H1 (cell line): ENCODE measurements around the gene KSR2. TPM values are rescaled to one million over a fixed set of nuclear protein-coding genes. Genes with fewer than 3 reads are reported as not detected.

ENCODE experiments used
- CTCF ChIA-PET: fragments of 300-600 bp; sonication (Branson Sonifier 250); formaldehyde crosslinking; loops from one replicate; lab custom pipeline; 2021; ENCODE audit not compliant: partially characterized antibody; lab: Charles Lee
- POLR2A ChIA-PET: fragments of 300-600 bp; sonication (Branson Sonifier 250); formaldehyde crosslinking; loops from one replicate; lab custom pipeline; 2021; ENCODE audit warnings: inconsistent platforms; ENCODE audit not compliant: partially characterized antibody; lab: Charles Lee
- DNase-seq, 2 experiments: peaks; one replicate each; pipeline versions ENCODE4 v3.0.0 to v3.0.0-alpha.2; 2010 to 2022; ENCODE audit warnings: low spot score in 2 of 2, low read depth in 1 of 2, mixed read lengths in 1 of 2
- FAIRE-seq: peaks from 2 replicates; lab custom pipeline; 2011; peaks lifted over from hg19 to GRCh38; lab: Jason Lieb, UNC
- H2AFZ ChIP-seq: 2 replicates; pipeline ENCODE4 v1.8.1; 2012; ENCODE audit warnings: low read length, inconsistent platforms
- H2AK5ac ChIP-seq: 2 replicates; pipeline ENCODE4 v1.6.1; 2013; ENCODE audit warnings: low read depth, low read length
- H2BK120ac ChIP-seq: replicated peaks from 2 replicates; pipeline ENCODE3; 2013; ENCODE audit warnings: low read depth, low read length, inconsistent platforms
- H2BK12ac ChIP-seq: 2 replicates; pipeline ENCODE4 v1.6.1; 2013; ENCODE audit warnings: low read depth, low read length
- H2BK15ac ChIP-seq: 2 replicates; pipeline ENCODE4 v1.6.1; 2013; ENCODE audit warnings: low read length
- H2BK20ac ChIP-seq: 2 replicates; pipeline ENCODE4 v1.6.1; 2013; ENCODE audit warnings: low read length
- H2BK5ac ChIP-seq: 2 replicates; pipeline ENCODE4 v1.6.1; 2013; ENCODE audit warnings: low read depth, low read length
- H3K14ac ChIP-seq: 2 replicates; pipeline ENCODE4 v1.6.1; 2013; ENCODE audit warnings: inconsistent platforms; ENCODE audit not compliant: insufficient read length
- H3K18ac ChIP-seq: 2 replicates; pipeline ENCODE4 v1.6.1; 2013; ENCODE audit warnings: low read length; ENCODE audit errors: extremely low read depth
- H3K23ac ChIP-seq: 2 replicates; pipeline ENCODE4 v1.6.1; 2013; ENCODE audit warnings: inconsistent platforms; ENCODE audit not compliant: insufficient read length
- H3K23me2 ChIP-seq: 2 replicates; pipeline ENCODE4 v1.6.1; 2013; ENCODE audit warnings: low read depth, low read length
- H3K27ac ChIP-seq: 2 replicates; pipeline ENCODE4 v1.6.1; 2011; ENCODE audit warnings: low read depth, low read length, inconsistent platforms
- H3K27me3 ChIP-seq, 4 experiments: replicated peaks in 1 of 4; 1 replicate in 1 of 4; 2 replicates in 3 of 4; pipeline versions ENCODE4 v1.6.1 to v1.8.1; 2011 to 2013; ENCODE audit warnings: low read length in 3 of 4, mild to moderate bottlenecking in 3 of 4, inconsistent platforms in 2 of 4, mixed read lengths in 2 of 4, moderate library complexity in 1 of 4; ENCODE audit not compliant: control insufficient read depth in 3 of 4, insufficient read depth in 3 of 4; ENCODE audit errors: extremely low read depth in 1 of 4
- H3K36me3 ChIP-seq, 4 experiments: 2 replicates each; pipeline versions ENCODE4 v1.6.1 to v1.8.1; 2011 to 2013; ENCODE audit warnings: mild to moderate bottlenecking in 4 of 4, low read length in 3 of 4, moderate library complexity in 2 of 4, control low read depth in 1 of 4, inconsistent platforms in 1 of 4; ENCODE audit not compliant: insufficient read depth in 4 of 4, control insufficient read depth in 2 of 4
- H3K4ac ChIP-seq: replicated peaks from 2 replicates; pipeline ENCODE3; 2013; ENCODE audit warnings: low read length, low read depth, mixed read lengths, inconsistent platforms; ENCODE audit not compliant: insufficient read length
- H3K4me1 ChIP-seq, 4 experiments: replicated peaks in 1 of 4; 1 replicate in 1 of 4; 2 replicates in 3 of 4; pipeline versions ENCODE4 v1.6.1 to v1.8.1; 2011 to 2013; ENCODE audit warnings: low read length in 3 of 4, inconsistent platforms in 2 of 4, mixed read lengths in 1 of 4; ENCODE audit not compliant: insufficient read depth in 4 of 4, control insufficient read depth in 3 of 4
- H3K4me2 ChIP-seq, 2 experiments: 2 replicates each; pipeline versions ENCODE4 v1.6.1 to v1.8.1; 2011 to 2013; ENCODE audit warnings: low read depth in 2 of 2, low read length in 2 of 2, control low read depth in 1 of 2, inconsistent platforms in 1 of 2, mild to moderate bottlenecking in 1 of 2; ENCODE audit not compliant: insufficient read depth in 1 of 2
- H3K4me3 ChIP-seq, 4 experiments: fragments of 200-600, 300-600 bp in 1 of 4; sonication (generic), shearing (Covaris generic), sonication (Bioruptor Twin) in 1 of 4; 2 replicates each; pipeline versions ENCODE4 v1.5.1 to v1.8.1; 2011 to 2016; ENCODE audit warnings: low read length in 4 of 4, low read depth in 3 of 4, control low read depth in 2 of 4, inconsistent platforms in 2 of 4, mild to moderate bottlenecking in 2 of 4, mixed read lengths in 1 of 4, moderate library complexity in 1 of 4; ENCODE audit not compliant: insufficient read depth in 2 of 4; ENCODE audit errors: extremely low read depth in 1 of 4
- H3K56ac ChIP-seq: replicated peaks from 2 replicates; pipeline ENCODE3; 2013; ENCODE audit warnings: low read depth, mild to moderate bottlenecking, mixed read lengths, low read length, inconsistent platforms; ENCODE audit not compliant: insufficient read length
- H3K79me1 ChIP-seq: 2 replicates; pipeline ENCODE4 v1.6.1; 2013; ENCODE audit warnings: low read depth, low read length, control low read depth
- H3K79me2 ChIP-seq, 2 experiments: 2 replicates each; pipeline versions ENCODE4 v1.6.1 to v1.8.1; 2012 to 2013; ENCODE audit warnings: low read length in 2 of 2, mild to moderate bottlenecking in 2 of 2, inconsistent platforms in 1 of 2; ENCODE audit not compliant: insufficient read depth in 2 of 2, control insufficient read depth in 1 of 2
- H3K9ac ChIP-seq, 4 experiments: replicated peaks in 1 of 4; 1 replicate in 1 of 4; 2 replicates in 3 of 4; pipeline versions ENCODE4 v1.6.1 to v1.8.1; 2011 to 2013; ENCODE audit warnings: low read depth in 3 of 4, low read length in 3 of 4, control low read depth in 2 of 4, mild to moderate bottlenecking in 2 of 4, moderate library complexity in 2 of 4, inconsistent platforms in 1 of 4; ENCODE audit errors: extremely low read depth in 1 of 4
- H3K9me3 ChIP-seq, 2 experiments: 2 replicates each; pipeline versions ENCODE4 v1.6.1 to v1.8.1; 2012 to 2013; ENCODE audit warnings: mild to moderate bottlenecking in 2 of 2, moderate library complexity in 2 of 2, control low read depth in 1 of 2, inconsistent platforms in 1 of 2, low read depth in 1 of 2, low read length in 1 of 2, mixed read lengths in 1 of 2; ENCODE audit not compliant: insufficient read depth in 2 of 2
- H4K20me1 ChIP-seq, 2 experiments: replicated peaks in 1 of 2; 2 replicates each; pipeline versions ENCODE3 to v1.8.1; 2011 to 2013; ENCODE audit warnings: inconsistent platforms in 2 of 2, low read length in 2 of 2, mild to moderate bottlenecking in 1 of 2; ENCODE audit not compliant: insufficient read depth in 2 of 2, control insufficient read depth in 1 of 2
- H4K5ac ChIP-seq: 2 replicates; pipeline ENCODE4 v1.6.1; 2013; ENCODE audit warnings: low read length, low read depth, mixed read lengths, inconsistent platforms; ENCODE audit not compliant: insufficient read length
- H4K8ac ChIP-seq: 2 replicates; pipeline ENCODE4 v1.8.0; 2013; ENCODE audit warnings: mild to moderate bottlenecking, moderate library complexity, low read length, inconsistent platforms; ENCODE audit not compliant: insufficient read depth; ENCODE audit errors: extremely low read depth
- H4K91ac ChIP-seq: replicated peaks from 2 replicates; pipeline ENCODE3; 2013; ENCODE audit warnings: low read length, mixed read lengths, inconsistent platforms; ENCODE audit not compliant: insufficient read length
- EGR1 ChIP-seq: IDR thresholded peaks from 2 replicates; pipeline ENCODE4 v1.6.1; 2011; ENCODE audit warnings: low read depth, low read length, borderline replicate concordance
- EZH2 ChIP-seq: fragments of 200-600 bp; sonication (generic); IDR thresholded peaks from 2 replicates; pipeline ENCODE4 v1.7.1; 2012; ENCODE audit warnings: low read depth, mild to moderate bottlenecking, moderate library complexity, low read length, inconsistent platforms; ENCODE audit not compliant: severe bottlenecking
- RAD21 ChIP-seq, 2 experiments: IDR thresholded peaks in 1 of 2; conservative IDR thresholded peaks in 1 of 2; 2 replicates each; pipeline ENCODE4 v1.6.1; 2011; ENCODE audit warnings: low read depth in 2 of 2, low read length in 2 of 2, improper control_type of control experiment in 1 of 2, inconsistent platforms in 1 of 2, mild to moderate bottlenecking in 1 of 2, moderate library complexity in 1 of 2
- SP1 ChIP-seq: IDR thresholded peaks from 2 replicates; pipeline ENCODE4 v1.6.1; 2011; ENCODE audit warnings: low read depth, low read length
- TAF7 ChIP-seq: optimal IDR thresholded peaks from 2 replicates; pipeline ENCODE3; 2011; ENCODE audit warnings: low read depth, mild to moderate bottlenecking, inconsistent platforms, low read length, moderate library complexity, borderline replicate concordance
- ZNF274 ChIP-seq: IDR thresholded peaks from 2 replicates; pipeline ENCODE4 v1.7.0; 2012; ENCODE audit warnings: low read length, borderline replicate concordance; ENCODE audit errors: extremely low read depth
- WGBS, 2 experiments: shearing (Covaris generic) in 1 of 2; methylation state at CpG; one replicate each; pipeline versions ENCODE4 v1.1.6 to v1.1.7; 2013 to 2015; ENCODE audit warnings: low lambda C conversion rate in 2 of 2, mixed read lengths in 2 of 2, inconsistent platforms in 1 of 2, low coverage in 1 of 2, missing lambda C conversion rate in 1 of 2; ENCODE audit not compliant: insufficient replicate concordance in 2 of 2, insufficient coverage in 1 of 2, insufficient read length in 1 of 2; ENCODE audit errors: extremely low coverage in 1 of 2, missing lambda C conversion rate in 1 of 2; 5-methylcytosine and 5-hydroxymethylcytosine counted together
- polyA plus RNA-seq, 7 experiments: library from polyadenylated mRNA; depleted of rRNA in 3 of 7; stranded (reverse) in 5 of 7; unstranded in 2 of 7; fragments of >200 nt in 5 of 7; fragments of 200-250 nt in 2 of 7; gene quantifications; 1 replicate in 5 of 7; 2 replicates in 1 of 7; 4 replicates in 1 of 7; pipeline versions ENCODE4 v1.2.1 to v1.2.3, GENCODE V29; 2011 to 2013; ENCODE audit warnings: missing spikeins in 2 of 7, mixed read lengths in 2 of 7
- total RNA-seq: library from RNA; stranded (reverse); fragmentation: NEBNext Ultra II Directional; extraction: Animal tissue kit (Norgen Biotek cat#: 25700); gene quantifications from 2 replicates; pipeline ENCODE4 v1.2.1, GENCODE V29; 2021

The KSR2 gene
- total and polyA plus RNA-seq, 2 of the 8 experiments (the other 6 are each of a cell fraction or from before 2014, with no cell fraction given) = 0.74 to 2.2 TPM

DNA sequence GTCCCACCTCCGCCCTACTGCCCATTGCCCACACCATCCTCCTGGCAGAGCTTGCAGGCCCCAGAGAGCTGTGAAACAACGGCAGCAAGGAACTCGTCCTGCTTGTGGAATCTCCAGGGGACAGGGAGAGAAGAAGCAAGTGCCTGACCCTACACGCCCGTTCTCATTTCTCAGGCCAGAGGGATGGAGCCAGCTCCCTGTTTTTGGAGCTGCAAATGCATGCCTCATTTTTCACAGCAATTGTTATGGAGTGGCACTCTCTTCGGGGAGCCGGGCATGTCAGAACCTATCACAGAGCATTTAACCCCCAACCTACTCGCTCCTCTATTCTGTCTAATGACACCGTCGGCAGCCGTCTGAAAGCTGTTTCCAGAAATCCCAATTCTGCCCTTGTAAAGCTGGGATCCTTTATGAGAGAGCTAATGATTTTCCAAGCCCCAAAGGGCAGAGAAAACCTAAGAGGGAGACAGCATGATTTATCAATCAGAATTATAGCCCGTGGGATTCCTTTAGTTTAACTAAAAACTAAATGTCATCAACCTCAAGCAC lies 385.0 kb downstream of the KSR2 start:
- H3K18ac ChIP-seq = peak overlapping the region; percentile 7; the same call in 1 of the 2 replicates
- H3K4me2 ChIP-seq = peak overlapping the region; percentile 46 to 61
- no peak overlapping the region for H2BK120ac ChIP-seq
- peak overlapping the region in 1 of 4 experiments; percentile 34; a peak in 3 of 8 replicates for H3K4me3 ChIP-seq
- peaks cover 3% of the 10 kb centered on the region; the same call in 1 of the 2 replicates for H3K23me2 ChIP-seq
- no peaks in the 10 kb centered on the region for H3K36me3 ChIP-seq
- peak overlapping the region; percentile 0 for H3K14ac ChIP-seq
- H2AFZ ChIP-seq = peak overlapping the region; percentile 87
- H3K27ac ChIP-seq = no peak overlapping the region
- H3K79me2 ChIP-seq = no peaks in the 10 kb centered on the region
- H3K79me1 ChIP-seq = no peaks in the 10 kb centered on the region
- no peaks in the 10 kb centered on the region for H3K27me3 ChIP-seq
- no peak overlapping the region; the same call in 1 of the 2 replicates for H2BK12ac ChIP-seq
- peak overlapping the region; percentile 17 for H4K91ac ChIP-seq
- 32% methylated on average over 12 of the region's 12 CpGs; no CpG with 5 or more reads in 1 of the 2 experiments for WGBS, 2 experiments
- H4K5ac ChIP-seq = peak overlapping the region; percentile 8
- no peak overlapping the region for H3K23ac ChIP-seq
- H2BK20ac ChIP-seq = peak overlapping the region; percentile 23; the same call in 1 of the 2 replicates
- H3K9me3 ChIP-seq = no peaks in the 10 kb centered on the region
- H4K20me1 ChIP-seq = no peaks in the 10 kb centered on the region
- no peak for FAIRE-seq
- H2AK5ac ChIP-seq = no peak overlapping the region
- peaks cover 6 to 17% (median 14%) of the 10 kb centered on the region in 4 experiments for H3K4me1 ChIP-seq
- H4K8ac ChIP-seq = no peak overlapping the region
- DNase-seq = no peak
- peak overlapping the region; percentile 53; the same call in 1 of the 2 replicates for H2BK5ac ChIP-seq
- H2BK15ac ChIP-seq = no peak overlapping the region
- no peak overlapping the region for H3K9ac ChIP-seq
- ChIA-PET POLR2A (no interaction called here), CTCF (interaction anchor here (1.0 to 7.8 kb wide), 2 partner anchors 9 to 215 kb away, joined by 5 to 89 read pairs; no protein-coding TSS in a partner anchor)
- TF ChIP-seq TAF7 = no peak
- no peak for TF ChIP-seq RAD21 (IDR thresholded peaks at IDR 0.05 in 1 of 2, conservative IDR thresholded peaks at IDR 0.05 in 1 of 2; ENCODE audit: low read depth in 2 of 2, low read length in 2 of 2)
- TF ChIP-seq EGR1 = no peak
- TF ChIP-seq SP1 = no peak
- no peak for TF ChIP-seq ZNF274
- no peak for TF ChIP-seq EZH2
- no peak overlapping the region for H3K4ac ChIP-seq
- H3K56ac ChIP-seq = no peak overlapping the region
